ENCODE results near the gene UACA.

DNA sequence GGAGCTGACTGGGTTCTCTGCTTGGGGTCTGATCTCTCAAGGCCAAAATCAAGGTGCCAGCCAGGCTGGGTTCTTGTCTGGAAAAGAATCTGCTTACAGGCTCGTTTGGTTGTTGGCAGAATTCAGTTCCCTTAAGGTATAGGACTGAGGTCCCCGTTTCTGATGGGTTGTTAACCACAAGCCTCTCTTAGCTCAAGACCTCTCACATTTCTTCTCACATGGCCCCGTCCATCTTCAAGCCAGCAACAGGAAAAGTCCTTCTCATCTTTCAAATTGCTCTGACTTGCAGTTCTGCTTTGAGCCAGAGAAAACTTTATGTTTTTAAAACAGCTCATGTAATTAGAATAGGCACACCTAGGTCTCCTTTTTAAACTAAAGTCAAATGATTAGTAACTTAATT, 20.4 kb downstream of the UACA start:
- TF ChIP-seq TCF12 (IDR thresholded peaks at IDR 0.05; ENCODE audit: low read depth, low read length) (no peak), PHF8 (conservative IDR thresholded peaks at IDR 0.05; ENCODE audit: low read depth, low read length) (no peak), EZH2 (IDR thresholded peaks at IDR 0.05; ENCODE audit: low read depth, low read length, severe bottlenecking) (no peak)
- TF ChIP-seq, protein P1, sequence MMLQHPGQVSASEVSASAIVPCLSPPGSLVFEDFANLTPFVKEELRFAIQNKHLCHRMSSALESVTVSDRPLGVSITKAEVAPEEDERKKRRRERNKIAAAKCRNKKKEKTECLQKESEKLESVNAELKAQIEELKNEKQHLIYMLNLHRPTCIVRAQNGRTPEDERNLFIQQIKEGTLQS (IDR thresholded peaks at IDR 0.05; ENCODE audit: insufficient read depth, low read depth, low read length), result no peak
- TF ChIP-seq, protein P2, sequence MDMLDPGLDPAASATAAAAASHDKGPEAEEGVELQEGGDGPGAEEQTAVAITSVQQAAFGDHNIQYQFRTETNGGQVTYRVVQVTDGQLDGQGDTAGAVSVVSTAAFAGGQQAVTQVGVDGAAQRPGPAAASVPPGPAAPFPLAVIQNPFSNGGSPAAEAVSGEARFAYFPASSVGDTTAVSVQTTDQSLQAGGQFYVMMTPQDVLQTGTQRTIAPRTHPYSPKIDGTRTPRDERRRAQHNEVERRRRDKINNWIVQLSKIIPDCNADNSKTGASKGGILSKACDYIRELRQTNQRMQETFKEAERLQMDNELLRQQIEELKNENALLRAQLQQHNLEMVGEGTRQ (IDR thresholded peaks at IDR 0.05; ENCODE audit: low read length), result no peak
- TF ChIP-seq, protein P3, sequence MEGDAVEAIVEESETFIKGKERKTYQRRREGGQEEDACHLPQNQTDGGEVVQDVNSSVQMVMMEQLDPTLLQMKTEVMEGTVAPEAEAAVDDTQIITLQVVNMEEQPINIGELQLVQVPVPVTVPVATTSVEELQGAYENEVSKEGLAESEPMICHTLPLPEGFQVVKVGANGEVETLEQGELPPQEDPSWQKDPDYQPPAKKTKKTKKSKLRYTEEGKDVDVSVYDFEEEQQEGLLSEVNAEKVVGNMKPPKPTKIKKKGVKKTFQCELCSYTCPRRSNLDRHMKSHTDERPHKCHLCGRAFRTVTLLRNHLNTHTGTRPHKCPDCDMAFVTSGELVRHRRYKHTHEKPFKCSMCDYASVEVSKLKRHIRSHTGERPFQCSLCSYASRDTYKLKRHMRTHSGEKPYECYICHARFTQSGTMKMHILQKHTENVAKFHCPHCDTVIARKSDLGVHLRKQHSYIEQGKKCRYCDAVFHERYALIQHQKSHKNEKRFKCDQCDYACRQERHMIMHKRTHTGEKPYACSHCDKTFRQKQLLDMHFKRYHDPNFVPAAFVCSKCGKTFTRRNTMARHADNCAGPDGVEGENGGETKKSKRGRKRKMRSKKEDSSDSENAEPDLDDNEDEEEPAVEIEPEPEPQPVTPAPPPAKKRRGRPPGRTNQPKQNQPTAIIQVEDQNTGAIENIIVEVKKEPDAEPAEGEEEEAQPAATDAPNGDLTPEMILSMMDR (IDR thresholded peaks at IDR 0.05; ENCODE audit: control extremely low read depth in 1 of 3, insufficient read depth in 1 of 3, low read depth in 1 of 3, low read length in 3 of 3), result no peak
